GM04504 (cell line): ENCODE results near the gene MYO1B.

ENCODE experiments used
- DNase-seq: peaks from one replicate; pipeline ENCODE4 v3.0.0-alpha.2; 2012; ENCODE audit warnings: low read depth

The MYO1B gene

DNA sequence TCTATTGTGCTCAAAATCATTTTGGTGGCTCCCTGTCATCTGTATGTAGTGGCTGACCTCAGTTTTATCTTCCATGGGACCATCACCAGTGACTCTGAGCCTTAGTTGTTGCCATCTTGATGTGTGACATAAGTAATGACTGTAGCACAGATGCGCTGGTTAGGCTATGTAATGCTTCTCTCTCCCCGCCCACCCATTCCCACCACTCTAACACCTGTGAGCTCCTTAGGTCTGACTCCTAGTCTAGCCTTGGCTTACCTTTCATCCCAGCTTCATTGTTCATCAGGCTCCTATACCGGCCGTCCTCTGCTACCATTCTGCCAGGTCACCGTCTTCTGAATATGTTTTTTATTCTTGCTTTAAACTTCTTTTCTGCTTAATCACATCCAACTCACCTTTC lies 17.2 kb downstream of the MYO1B start:
- DNase-seq, result no peak

DNA sequence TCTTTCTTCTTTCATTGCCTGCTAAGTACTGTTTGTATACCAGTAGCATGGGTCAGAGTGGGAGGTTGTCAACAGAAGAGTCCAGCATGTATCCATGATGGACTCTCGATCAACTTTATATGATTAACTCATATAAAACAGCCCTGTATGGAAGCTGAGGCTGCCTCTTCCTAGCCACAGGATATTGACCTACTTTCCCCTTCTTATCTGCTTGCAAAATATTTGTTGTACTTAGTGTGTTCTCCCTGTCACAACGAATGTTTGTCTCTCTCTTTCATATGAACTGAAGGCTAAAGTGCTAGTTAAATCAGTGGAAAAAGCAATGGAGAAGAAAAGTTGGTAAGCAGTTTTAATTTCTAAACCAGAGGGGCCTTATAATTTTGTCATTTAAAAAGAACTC lies 17.8 kb downstream of the MYO1B start:
- no peak for DNase-seq

GRCh38 chr2:191264647-191265081 lies 19.5 kb downstream of the MYO1B start:
- peak; percentile 69 for DNase-seq

GRCh38 chr2:191265311-191266170 lies 20.3 kb downstream of the MYO1B start:
- DNase-seq, result peak; percentile 55

- no peak for DNase-seq
These were observed 21.0 kb downstream of the MYO1B start for GRCh38 chr2:191266201-191266600.

- no peak for DNase-seq
These were observed 23.4 kb downstream of the MYO1B start for GRCh38 chr2:191268596-191268995.

GRCh38 chr2:191270306-191271161 lies 25.3 kb downstream of the MYO1B start:
- DNase-seq, result no peak

DNA sequence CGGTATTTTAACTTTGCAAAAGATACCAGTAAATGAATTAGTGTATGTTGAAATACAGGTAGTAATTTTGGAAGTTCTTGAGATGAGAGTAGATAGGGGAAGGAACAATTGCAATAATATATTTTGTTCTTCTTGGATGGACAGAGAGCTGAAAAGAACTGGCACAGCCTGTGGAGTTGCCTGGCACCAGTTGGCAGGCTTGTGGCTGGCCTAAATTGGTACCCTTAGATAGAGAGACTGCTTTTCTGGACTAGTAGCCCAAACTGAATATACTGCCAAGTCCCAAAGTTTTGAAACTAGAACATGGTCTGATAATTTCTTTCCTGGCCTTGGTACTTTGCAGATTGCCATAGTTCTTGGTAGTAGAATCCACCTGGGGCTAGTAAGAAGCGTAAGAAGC lies 26.9 kb downstream of the MYO1B start:
- DNase-seq, result no peak

- no peak for DNase-seq
These were observed 29.2 kb downstream of the MYO1B start for GRCh38 chr2:191274413-191274815.

- no peak for DNase-seq
These were observed 31.7 kb downstream of the MYO1B start for GRCh38 chr2:191276792-191277465.

GRCh38 chr2:191280290-191280689 lies 35.1 kb downstream of the MYO1B start:
- no peak for DNase-seq

- no peak for DNase-seq
These were observed 35.9 kb downstream of the MYO1B start for GRCh38 chr2:191280834-191281756.

- no peak for DNase-seq
These were observed 40.0 kb downstream of the MYO1B start for GRCh38 chr2:191285252-191285651.

DNA sequence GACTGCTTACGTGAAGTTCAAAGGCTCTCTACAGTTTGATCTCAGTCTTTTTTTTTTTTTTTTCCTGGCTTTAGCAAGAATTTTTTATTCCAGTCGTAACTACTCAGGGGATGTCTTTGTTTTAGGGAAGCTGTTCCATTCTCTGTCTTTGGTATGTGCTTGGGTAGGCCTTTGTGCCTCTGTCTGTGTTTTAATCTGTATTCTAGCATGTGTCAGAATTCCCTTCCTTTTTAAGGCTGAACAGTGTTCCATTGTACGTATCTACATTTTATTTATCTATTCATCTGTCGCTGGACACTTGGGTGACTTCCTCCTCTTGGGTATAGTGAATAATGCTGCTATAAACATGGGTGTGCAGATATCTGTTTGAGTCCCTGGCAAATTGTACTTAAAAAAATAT lies 42.6 kb downstream of the MYO1B start:
- no peak for DNase-seq

DNA sequence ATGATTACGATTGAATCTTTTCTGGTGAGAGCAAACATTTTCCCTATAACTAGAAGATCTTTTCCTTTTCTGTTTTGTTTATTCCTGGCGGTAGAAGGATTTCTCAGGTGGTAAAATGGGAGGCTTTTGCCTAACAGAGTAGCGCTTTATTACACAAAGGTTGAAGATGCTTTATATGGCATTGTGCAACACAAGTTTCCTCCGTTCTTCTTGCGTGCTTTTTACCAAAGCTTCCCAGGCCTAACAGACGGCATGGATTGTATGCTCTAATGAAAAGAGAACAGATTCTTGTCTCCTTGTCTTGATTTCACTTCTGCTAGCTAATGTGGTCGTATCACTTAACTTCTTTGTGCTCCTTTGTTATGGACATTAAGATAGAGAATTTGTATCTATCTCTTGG lies 43.8 kb downstream of the MYO1B start:
- no peak for DNase-seq

DNA sequence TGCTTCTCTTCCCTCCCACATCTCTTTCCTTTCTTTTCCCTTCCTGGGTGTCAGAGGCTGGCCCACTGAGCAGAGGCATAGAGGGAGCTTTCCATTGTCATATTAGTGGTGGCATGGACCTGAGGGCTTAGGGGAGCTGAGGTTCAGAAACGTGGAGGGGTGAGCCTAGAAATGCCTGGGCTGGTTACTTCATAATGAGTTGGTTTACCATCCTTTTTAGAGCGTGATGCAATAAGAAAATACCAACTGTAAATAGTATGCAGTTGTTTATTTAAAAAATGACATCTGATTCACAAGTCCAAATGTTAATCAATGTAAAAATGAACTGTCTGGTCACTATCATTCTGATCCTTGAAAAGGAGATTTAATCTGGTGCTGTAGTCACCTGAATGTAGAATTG lies 46.3 kb downstream of the MYO1B start:
- DNase-seq, result no peak

DNA sequence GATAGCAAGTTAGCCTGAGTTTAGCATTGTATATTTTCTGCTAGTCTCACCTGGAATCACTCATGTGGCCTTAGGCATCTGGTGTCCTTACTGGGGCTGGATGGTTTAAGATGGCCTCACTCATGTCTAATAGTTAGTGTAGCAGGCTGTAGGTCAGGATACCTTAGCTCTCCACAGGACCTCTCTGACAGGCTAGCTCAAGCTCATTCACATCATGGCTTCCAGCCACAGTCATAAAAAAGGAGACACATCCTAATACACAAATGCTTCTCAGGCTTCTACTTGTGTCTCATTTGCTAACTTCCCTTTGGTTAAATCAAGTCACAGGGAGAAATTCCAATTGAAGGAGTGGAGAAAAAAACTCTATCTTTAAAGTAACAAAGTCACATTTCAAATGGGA lies 47.7 kb downstream of the MYO1B start:
- no peak for DNase-seq

DNA sequence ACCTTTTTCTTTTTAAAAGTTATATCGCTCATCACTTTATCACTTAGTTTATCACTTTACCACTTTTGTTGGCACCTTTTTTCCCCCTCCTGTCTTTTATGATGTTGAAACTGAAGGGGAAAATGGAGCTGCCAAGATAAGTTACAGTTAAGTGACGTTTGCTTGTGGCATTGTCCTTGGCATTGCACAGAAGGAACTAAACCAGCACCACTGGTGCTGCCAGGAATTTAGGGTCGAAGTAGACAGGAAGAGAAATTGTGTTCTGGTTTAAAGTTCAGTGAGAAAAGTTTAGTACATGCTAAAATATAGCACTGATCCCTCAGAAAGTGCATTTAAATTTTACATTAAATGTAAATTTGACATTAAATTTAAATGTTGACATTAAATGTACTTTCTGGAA lies 49.9 kb downstream of the MYO1B start:
- DNase-seq, result no peak

- DNase-seq, result peak; percentile 36
These were observed 51.1 kb downstream of the MYO1B start for GRCh38 chr2:191296083-191297006.

DNA sequence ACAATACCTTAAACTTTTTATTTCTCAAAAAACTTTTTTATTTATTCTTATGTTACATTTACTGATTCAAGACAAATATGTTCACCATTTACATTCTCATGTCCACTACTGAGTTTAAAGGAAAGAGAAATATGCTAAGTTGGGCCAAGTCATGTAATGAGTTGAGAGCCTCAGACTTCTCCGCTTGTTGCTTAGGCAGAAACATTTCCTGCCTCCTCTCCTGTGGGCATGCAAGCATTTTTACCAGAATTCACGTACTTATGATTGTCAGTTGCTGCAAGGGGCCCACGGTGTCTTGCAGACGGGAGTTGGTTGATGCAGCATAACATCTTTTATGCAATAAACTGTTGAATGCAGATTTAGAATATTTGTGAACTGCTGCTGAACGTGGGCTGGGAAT lies 51.8 kb downstream of the MYO1B start:
- DNase-seq, result no peak
